Activated T-cell treated with anti-CD3 and anti-CD28 coated beads, Interleukin-2, amount 50 U/mL, for 24 hours (primary cell): Measurements from ENCODE around the gene SIRPA.

ENCODE experiments used
- DNase-seq: peaks from one replicate; pipeline ENCODE4 v3.0.0-alpha.2; 2020
- H3K27ac Mint-ChIP-seq: 2 replicates; pipeline ENCODE4 v1.8.0; 2020; ENCODE audit warnings: mild to moderate bottlenecking, mixed read lengths
- H3K27me3 Mint-ChIP-seq: 2 replicates; pipeline ENCODE4 v1.8.0; 2020; ENCODE audit warnings: mixed read lengths
- H3K36me3 Mint-ChIP-seq: 2 replicates; pipeline ENCODE4 v1.8.0; 2020; ENCODE audit warnings: low read depth, mixed read lengths
- H3K4me1 Mint-ChIP-seq: 2 replicates; pipeline ENCODE4 v1.8.0; 2020; ENCODE audit warnings: low read depth, mixed read lengths
- H3K4me3 Mint-ChIP-seq: 2 replicates; pipeline ENCODE4 v1.8.0; 2020; ENCODE audit warnings: mild to moderate bottlenecking, moderate library complexity, mixed read lengths
- H3K9me3 Mint-ChIP-seq: 2 replicates; pipeline ENCODE4 v1.8.0; 2020; ENCODE audit warnings: mixed read lengths

Gene SIRPA

DNA sequence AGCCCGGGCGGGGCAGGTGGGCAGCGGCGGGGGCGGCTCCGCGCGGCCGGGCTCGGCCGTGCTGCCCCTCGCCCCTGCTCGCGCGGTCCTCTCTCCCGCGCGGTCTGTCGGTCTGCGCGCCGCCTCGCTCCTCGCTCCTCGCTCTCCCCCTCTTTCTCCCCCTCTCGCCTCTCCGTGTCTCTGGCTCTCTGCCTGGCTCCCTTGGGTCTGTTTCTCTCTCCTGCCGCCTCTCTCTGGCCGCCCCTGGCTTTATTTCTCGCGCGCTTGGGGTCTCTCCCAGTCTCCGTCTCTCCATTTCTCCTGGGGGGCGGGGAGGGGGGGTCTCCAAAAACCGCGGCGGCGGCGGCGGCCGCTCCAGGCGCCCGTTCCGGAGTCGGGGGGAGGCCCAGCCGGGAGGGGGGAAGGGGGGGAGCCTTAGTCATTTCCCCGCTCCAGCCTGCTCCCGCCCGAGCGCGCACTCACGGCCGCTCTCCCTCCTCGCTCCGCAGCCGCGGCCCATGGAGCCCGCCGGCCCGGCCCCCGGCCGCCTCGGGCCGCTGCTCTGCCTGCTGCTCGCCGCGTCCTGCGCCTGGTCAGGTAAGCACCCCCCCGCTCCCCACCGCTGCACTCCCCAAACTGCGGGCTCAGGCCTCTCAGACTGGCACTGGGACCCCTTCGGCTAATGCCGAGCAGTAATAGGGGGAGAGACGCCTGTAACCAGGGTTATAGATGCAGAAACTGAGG is at the start of gene SIRPA:
TSS of gene SIRPA (plus strand) at position 457 of the 723 bp plus-strand sequence. CDS start at position 498, 41 bp downstream.
- no peak within 1 kb of the TSS for H3K27ac Mint-ChIP-seq
- no peaks in the 10 kb centered on the region for H3K9me3 Mint-ChIP-seq
- DNase-seq, result peak; percentile 34
- H3K36me3 Mint-ChIP-seq, result no peaks in the 10 kb centered on the region
- peaks cover 78% of the 10 kb centered on the region for H3K27me3 Mint-ChIP-seq
- H3K4me1 Mint-ChIP-seq, result no peaks in the 10 kb centered on the region
- H3K4me3 Mint-ChIP-seq, result peak within 1 kb of the TSS; percentile 62

DNA sequence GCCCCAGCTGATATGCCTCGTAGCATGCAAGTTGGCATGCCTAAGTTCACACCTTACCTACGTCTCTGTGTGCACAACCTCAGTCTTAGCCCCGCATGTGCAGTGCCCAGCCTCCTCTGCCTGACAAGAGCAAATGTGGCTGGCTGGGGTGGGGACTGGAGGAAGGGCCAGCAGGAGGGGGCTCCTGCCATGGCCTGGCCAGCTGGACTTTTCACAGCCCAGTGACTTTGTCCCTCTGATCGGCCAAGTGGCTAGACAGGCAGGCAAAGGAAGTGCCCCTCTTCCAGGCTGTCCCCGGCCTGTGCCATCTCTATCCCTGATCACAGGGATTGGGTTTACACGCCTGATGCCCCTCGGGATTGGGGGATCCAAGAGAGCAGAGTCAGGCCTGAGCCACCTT is 49.5 kb upstream of the SIRPA start:
- no peak for DNase-seq
- peaks cover 15% of the 10 kb centered on the region for H3K4me1 Mint-ChIP-seq
- H3K36me3 Mint-ChIP-seq, result no peaks in the 10 kb centered on the region
- H3K27ac Mint-ChIP-seq, result no peak overlapping the region
- H3K27me3 Mint-ChIP-seq, result peaks cover 6% of the 10 kb centered on the region
- no peaks in the 10 kb centered on the region for H3K9me3 Mint-ChIP-seq
- no peak overlapping the region for H3K4me3 Mint-ChIP-seq

DNA sequence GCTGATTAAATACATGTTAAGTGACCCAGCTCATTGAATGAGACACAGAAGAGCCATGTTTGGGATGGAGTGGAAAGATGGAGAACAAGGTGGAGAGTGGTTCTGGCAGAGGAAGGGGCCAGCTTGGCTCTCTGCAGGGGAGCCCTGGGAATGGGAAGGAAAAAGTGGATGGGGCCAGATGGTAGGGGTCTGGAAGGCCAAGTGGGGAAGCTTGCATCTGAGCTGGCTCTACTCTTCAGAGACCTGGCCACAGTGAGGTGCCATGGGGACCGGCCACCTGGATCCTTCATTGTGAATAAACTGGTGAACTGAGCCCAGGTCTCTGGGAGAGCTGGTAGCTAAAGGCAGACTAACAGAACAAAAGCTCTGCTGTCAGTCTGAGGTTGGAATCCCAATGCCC is 48.9 kb upstream of the SIRPA start:
- Mint-ChIP-seq H3K27me3 (peaks cover 6% of the 10 kb centered on the region), H3K4me1 (peaks cover 21% of the 10 kb centered on the region), H3K27ac (no peak overlapping the region), H3K36me3 (no peaks in the 10 kb centered on the region), H3K4me3 (no peak overlapping the region), H3K9me3 (no peaks in the 10 kb centered on the region)
- DNase-seq, result no peak

DNA sequence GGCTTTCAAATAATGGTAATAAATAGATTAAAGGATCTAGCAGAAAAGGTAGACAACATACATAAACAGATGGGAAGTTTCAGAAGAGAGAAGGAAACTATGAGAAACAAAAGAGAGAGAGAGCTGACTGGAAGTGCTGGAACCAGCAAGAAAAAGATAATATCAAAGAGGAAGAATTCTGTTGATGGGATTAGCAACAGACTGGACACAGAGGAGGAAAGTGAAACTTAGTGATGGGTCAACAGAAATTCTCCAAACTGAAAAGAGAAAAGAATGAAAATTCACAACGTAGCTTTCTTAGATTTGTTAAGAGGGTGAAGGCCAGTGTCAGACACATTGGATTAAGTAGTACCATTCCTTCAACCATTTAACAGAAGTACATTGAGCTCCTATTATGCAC is 48.3 kb upstream of the SIRPA start:
- H3K36me3 Mint-ChIP-seq, result no peaks in the 10 kb centered on the region
- H3K27me3 Mint-ChIP-seq, result peaks cover 6% of the 10 kb centered on the region
- no peak overlapping the region for H3K4me3 Mint-ChIP-seq
- H3K27ac Mint-ChIP-seq, result no peak overlapping the region
- H3K9me3 Mint-ChIP-seq, result no peaks in the 10 kb centered on the region
- DNase-seq, result no peak
- H3K4me1 Mint-ChIP-seq, result peaks cover 21% of the 10 kb centered on the region

DNA sequence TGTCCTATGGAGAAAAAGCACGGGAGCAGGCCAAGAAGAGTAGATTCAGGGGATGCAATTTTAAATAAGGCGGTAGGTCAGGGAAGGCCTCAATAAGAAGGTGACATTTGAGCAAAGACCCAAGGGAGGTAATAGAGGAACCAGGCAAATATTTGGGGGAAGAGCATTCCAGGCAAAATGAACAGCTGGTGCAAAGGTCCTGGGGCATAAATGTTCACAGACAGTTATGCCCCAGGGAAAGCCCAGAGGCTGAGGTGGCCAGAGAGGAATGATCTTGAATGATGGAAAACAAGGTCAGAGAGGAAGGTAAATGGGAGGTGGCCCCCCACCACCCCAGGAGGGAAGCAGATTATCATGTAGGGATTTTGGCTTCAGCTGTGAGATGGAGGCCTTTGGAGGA is 47.4 kb upstream of the SIRPA start:
- Mint-ChIP-seq H3K36me3 (no peaks in the 10 kb centered on the region), H3K4me1 (peaks cover 21% of the 10 kb centered on the region), H3K27me3 (peaks cover 6% of the 10 kb centered on the region), H3K9me3 (no peaks in the 10 kb centered on the region), H3K4me3 (no peak overlapping the region), H3K27ac (no peak overlapping the region)
- no peak for DNase-seq

DNA sequence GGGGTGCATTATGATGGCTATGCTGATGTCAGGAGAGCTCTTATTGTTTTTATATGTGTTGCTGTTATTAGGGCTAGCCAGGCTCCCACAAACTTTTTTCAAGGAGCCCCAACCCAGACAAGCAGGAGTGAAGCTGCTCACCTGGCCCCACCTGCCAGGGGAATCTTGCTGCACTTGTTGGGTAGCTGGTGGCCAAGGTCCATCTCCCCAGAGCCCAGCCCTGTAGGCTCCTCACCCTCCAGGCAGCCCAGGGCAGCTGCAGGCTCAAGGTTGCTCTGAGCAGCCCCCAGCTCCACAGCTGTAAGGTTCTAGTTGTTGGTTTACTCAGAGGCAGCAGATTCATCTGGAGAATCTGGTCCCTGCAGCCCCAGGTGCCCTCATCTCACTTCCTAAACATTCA is 46.8 kb upstream of the SIRPA start:
- peaks cover 21% of the 10 kb centered on the region for H3K4me1 Mint-ChIP-seq
- DNase-seq, result no peak
- H3K9me3 Mint-ChIP-seq, result no peaks in the 10 kb centered on the region
- peaks cover 6% of the 10 kb centered on the region for H3K27me3 Mint-ChIP-seq
- no peaks in the 10 kb centered on the region for H3K36me3 Mint-ChIP-seq
- no peak overlapping the region for H3K4me3 Mint-ChIP-seq
- H3K27ac Mint-ChIP-seq, result no peak overlapping the region

DNA sequence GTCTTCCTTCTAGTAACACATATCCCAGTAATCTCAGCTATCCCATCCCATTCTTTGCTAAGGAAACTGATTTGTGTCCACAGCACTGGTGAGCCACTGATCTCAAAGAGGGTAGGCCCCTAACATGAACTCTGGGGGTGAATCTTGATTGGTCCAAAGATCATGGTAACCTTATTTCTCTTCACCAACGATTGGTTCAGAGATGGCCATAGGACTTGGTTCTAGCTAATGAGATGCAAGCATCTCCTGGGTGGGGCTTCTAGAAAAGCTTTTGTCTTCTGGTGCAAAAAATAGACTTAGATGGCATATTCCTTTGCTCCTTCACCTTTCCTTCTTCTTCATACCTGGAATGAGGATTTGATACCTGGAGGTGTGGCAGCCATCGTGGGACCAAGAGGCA is 43.8 kb upstream of the SIRPA start:
- H3K36me3 Mint-ChIP-seq, result no peaks in the 10 kb centered on the region
- peaks cover 12% of the 10 kb centered on the region for H3K4me1 Mint-ChIP-seq
- H3K9me3 Mint-ChIP-seq, result no peaks in the 10 kb centered on the region
- no peak overlapping the region for H3K27ac Mint-ChIP-seq
- H3K4me3 Mint-ChIP-seq, result no peak overlapping the region
- DNase-seq, result no peak
- H3K27me3 Mint-ChIP-seq, result peaks cover 18% of the 10 kb centered on the region

DNA sequence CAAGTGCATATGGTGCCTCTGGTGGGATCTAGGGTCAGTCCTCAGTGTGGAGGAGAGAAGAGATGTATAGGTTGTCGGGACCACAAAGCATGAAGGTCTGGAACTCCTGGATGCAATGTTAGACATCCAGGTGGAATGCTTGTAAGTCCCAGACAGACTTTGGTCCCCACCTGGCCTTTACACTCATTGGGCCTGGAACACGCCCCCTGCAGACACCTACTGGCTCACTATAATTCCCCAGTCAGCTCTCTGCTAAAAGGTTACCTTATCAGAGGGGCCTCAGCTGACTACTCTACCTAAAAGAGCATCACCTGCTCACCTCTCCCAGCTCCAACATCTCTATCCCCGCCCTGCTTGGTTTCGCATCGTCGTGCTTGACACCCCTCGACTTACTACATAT is 41.7 kb upstream of the SIRPA start:
- H3K36me3 Mint-ChIP-seq, result no peaks in the 10 kb centered on the region
- H3K4me3 Mint-ChIP-seq, result no peak overlapping the region
- peaks cover 14% of the 10 kb centered on the region for H3K27me3 Mint-ChIP-seq
- no peak for DNase-seq
- H3K27ac Mint-ChIP-seq, result no peak overlapping the region
- peaks cover 12% of the 10 kb centered on the region for H3K4me1 Mint-ChIP-seq
- H3K9me3 Mint-ChIP-seq, result no peaks in the 10 kb centered on the region

DNA sequence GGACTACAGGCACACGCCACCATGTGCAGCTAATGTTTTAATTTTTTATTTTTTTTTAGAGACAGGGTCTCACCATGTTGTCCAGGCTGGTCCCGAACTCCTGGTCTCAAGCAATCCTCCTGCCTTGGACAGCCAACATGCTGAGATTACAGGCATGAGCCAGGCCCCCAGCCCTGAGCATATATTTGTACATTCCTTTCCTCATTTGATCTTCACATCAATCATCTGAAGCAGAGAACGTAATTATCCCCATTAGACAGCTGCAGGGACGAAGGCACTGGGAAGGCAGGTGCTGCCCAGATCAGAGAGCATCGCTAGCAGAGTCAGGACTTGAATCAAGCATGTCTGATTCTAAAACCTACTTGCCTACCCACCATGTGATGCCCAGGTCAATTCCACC is 41.0 kb upstream of the SIRPA start:
- Mint-ChIP-seq H3K27me3 (peaks cover 13% of the 10 kb centered on the region), H3K36me3 (no peaks in the 10 kb centered on the region), H3K4me3 (no peak overlapping the region), H3K4me1 (peaks cover 12% of the 10 kb centered on the region), H3K9me3 (no peaks in the 10 kb centered on the region), H3K27ac (no peak overlapping the region)
- no peak for DNase-seq

DNA sequence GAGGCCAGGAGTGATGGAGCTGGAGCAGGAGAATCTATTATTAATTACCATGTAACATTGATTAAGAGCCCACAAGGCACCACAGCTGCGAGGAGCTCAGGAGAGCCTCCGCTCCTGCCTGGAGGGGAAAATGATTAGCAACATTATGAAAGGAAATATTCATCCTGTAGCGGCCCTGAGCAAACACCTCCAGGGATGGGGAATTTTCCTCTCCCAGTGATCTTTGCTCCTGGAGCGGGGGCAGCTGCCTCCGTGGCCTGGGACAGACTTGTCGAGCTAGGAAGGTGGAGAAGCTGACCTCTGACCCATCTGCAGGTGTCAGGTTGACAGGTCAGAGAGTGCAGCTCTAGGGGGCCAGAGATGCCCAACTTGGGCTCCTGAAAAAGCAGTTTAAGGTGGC is 40.1 kb upstream of the SIRPA start:
- no peak for DNase-seq
- peaks cover 17% of the 10 kb centered on the region for H3K27me3 Mint-ChIP-seq
- no peak overlapping the region for H3K27ac Mint-ChIP-seq
- H3K4me1 Mint-ChIP-seq, result peaks cover 11% of the 10 kb centered on the region
- H3K4me3 Mint-ChIP-seq, result no peak overlapping the region
- no peaks in the 10 kb centered on the region for H3K9me3 Mint-ChIP-seq
- H3K36me3 Mint-ChIP-seq, result no peaks in the 10 kb centered on the region

DNA sequence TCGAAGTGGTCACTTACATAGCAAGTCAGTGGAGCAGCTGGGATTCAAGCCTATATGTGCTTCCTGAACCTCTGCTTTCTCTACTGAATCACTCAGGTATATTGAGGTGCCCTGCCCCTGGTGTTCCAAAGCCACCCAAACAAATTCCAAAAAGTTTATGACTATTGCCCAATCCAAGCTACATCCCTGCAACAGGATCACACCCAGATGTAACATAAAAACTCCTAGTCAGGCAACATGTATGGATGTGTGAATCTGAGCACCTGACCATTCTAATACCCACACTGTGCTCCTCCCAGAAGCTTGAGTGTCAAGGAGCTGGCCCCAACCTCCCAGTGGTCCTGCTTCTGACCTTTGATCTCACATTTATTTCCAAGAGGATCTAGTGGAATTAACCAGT is 39.5 kb upstream of the SIRPA start:
- no peaks in the 10 kb centered on the region for H3K36me3 Mint-ChIP-seq
- peaks cover 6% of the 10 kb centered on the region for H3K4me1 Mint-ChIP-seq
- H3K27ac Mint-ChIP-seq, result no peak overlapping the region
- DNase-seq, result no peak
- no peaks in the 10 kb centered on the region for H3K9me3 Mint-ChIP-seq
- H3K4me3 Mint-ChIP-seq, result no peak overlapping the region
- H3K27me3 Mint-ChIP-seq, result peaks cover 17% of the 10 kb centered on the region

DNA sequence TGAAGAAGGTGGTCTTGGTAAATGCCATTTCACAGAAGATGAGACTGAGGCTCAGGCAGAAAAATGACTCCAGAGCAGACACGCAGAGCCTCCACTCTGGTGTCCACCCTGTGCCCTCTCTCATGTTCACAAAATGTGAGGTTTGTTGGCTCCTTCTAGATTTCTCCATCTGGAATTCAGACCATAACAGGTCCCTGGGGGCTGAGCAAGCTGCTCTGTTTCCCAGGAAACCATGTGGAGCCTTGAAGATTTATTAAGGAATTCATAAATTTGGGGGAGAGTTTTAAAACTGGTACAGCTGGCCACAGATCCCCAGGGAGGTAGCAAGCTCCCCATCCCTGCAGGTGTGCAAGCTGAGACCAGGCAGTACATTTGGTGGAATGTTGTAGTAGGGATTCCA is 38.8 kb upstream of the SIRPA start:
- Mint-ChIP-seq H3K27me3 (peaks cover 21% of the 10 kb centered on the region), H3K4me3 (no peak overlapping the region), H3K36me3 (no peaks in the 10 kb centered on the region), H3K4me1 (no peaks in the 10 kb centered on the region), H3K9me3 (no peaks in the 10 kb centered on the region), H3K27ac (no peak overlapping the region)
- no peak for DNase-seq

DNA sequence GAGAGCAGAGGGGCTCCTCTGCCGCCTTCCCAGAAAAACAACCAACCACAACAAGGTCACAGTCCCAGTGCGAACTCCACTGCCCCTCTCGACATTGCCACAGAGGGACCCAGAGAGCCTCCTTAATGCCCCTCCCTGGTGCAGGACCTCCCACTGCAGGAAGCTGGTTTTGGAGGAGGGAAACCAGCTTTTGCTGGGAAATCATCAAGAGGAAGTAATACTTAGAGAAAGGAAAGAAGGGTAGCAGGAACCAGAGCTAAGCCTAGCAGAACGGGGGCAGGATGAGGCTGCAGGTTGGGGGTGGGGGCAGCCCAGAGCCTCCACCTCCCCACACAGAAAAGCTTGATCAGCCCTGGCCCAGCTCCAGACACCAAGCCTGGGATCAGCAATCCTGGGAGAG is 37.7 kb upstream of the SIRPA start:
- H3K27ac Mint-ChIP-seq, result no peak overlapping the region
- no peak overlapping the region for H3K4me3 Mint-ChIP-seq
- peaks cover 23% of the 10 kb centered on the region for H3K27me3 Mint-ChIP-seq
- no peaks in the 10 kb centered on the region for H3K4me1 Mint-ChIP-seq
- no peaks in the 10 kb centered on the region for H3K36me3 Mint-ChIP-seq
- DNase-seq, result no peak
- H3K9me3 Mint-ChIP-seq, result no peaks in the 10 kb centered on the region

DNA sequence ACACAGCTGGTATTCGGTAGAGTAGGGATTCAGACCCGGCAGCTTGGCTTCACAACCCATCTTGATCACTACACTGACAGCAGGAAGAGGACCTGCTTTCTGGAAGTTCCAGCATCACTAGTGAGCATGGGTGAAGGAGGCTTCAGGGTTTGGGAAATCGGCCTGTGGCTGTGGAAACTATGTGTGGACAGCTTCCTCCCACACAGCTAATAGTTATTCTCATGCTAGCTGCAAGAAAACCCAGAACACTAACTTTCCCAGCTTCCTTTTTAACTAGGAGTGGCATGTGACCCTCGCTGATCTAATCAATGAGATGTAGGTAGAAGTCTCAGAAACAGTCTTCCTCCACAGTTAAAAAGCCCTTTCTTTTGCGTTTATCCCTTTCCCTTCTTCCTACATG is 36.3 kb upstream of the SIRPA start:
- Mint-ChIP-seq H3K27me3 (peaks cover 29% of the 10 kb centered on the region), H3K4me3 (no peak overlapping the region), H3K4me1 (no peaks in the 10 kb centered on the region), H3K9me3 (no peaks in the 10 kb centered on the region), H3K36me3 (no peaks in the 10 kb centered on the region), H3K27ac (no peak overlapping the region)
- no peak for DNase-seq

DNA sequence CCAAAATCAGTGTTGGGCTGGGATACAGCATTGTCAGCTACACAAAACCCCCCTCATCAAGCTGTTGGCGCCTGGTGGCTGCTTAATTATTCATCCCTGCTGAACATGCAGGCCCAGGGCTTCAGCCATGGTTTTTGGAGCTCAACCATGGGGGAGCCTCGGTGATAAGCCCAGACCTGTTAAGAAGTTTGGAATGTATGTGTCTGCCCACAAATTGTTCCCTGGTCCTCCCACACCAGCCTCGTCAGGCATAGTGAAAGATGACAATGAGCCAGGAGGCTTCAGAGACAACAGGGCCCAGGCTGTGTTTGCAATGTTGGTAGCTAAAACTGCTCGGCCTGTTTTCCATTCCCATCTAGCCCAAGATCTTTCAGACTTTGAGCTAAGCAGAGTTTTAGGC is 34.8 kb upstream of the SIRPA start:
- H3K27me3 Mint-ChIP-seq, result peaks cover 24% of the 10 kb centered on the region
- no peaks in the 10 kb centered on the region for H3K36me3 Mint-ChIP-seq
- H3K4me3 Mint-ChIP-seq, result no peak overlapping the region
- H3K27ac Mint-ChIP-seq, result no peak overlapping the region
- no peak for DNase-seq
- H3K9me3 Mint-ChIP-seq, result no peaks in the 10 kb centered on the region
- H3K4me1 Mint-ChIP-seq, result no peaks in the 10 kb centered on the region
